ENCODE measurements around the gene MYT1. TPM values are rescaled to one million over a fixed set of nuclear protein-coding genes. Genes with fewer than 3 reads are reported as not detected.

Gene MYT1
- total and polyA plus RNA-seq, 2 of the 13 experiments (the other 11 are each of a cell fraction or from before 2014, with no cell fraction given): 0.58 to 2.5 TPM

DNA sequence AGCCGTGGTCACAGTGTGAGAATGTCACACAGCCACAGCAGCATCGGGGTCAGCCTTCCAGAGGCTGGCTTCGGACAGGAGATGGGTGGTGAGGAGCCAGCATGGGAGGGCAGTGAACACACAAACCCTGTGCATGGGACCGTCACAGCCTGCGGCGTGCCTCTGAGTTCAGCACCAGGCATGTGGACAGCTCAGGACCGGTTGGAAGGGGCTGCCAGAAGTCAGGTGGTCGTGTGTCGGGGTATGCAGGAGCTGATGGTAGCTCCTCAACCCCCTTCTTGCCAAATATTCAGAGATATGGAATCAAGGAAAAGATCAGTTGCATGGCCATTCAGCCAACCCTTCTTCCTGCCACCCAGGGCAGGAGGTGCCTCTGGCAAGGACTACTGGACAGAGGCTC lies 28.2 kb downstream of the MYT1 start (continued):
- TF ChIP-seq POLR2A (IDR thresholded peaks at IDR 0.05; ENCODE audit: insufficient read depth in 1 of 2, low read depth in 2 of 2, low read length in 2 of 2): 0 out of 4 replicates have a peak, but pooled peaks of 1 of the 2 experiments have one; percentile 18
- TF ChIP-seq, protein P1, sequence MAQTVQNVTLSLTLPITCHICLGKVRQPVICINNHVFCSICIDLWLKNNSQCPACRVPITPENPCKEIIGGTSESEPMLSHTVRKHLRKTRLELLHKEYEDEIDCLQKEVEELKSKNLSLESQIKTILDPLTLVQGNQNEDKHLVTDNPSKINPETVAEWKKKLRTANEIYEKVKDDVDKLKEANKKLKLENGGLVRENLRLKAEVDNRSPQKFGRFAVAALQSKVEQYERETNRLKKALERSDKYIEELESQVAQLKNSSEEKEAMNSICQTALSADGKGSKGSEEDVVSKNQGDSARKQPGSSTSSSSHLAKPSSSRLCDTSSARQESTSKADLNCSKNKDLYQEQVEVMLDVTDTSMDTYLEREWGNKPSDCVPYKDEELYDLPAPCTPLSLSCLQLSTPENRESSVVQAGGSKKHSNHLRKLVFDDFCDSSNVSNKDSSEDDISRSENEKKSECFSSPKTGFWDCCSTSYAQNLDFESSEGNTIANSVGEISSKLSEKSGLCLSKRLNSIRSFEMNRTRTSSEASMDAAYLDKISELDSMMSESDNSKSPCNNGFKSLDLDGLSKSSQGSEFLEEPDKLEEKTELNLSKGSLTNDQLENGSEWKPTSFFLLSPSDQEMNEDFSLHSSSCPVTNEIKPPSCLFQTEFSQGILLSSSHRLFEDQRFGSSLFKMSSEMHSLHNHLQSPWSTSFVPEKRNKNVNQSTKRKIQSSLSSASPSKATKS (CRISPR knock-in tag; IDR thresholded peaks at IDR 0.05): no peak
- TF ChIP-seq, protein P2, sequence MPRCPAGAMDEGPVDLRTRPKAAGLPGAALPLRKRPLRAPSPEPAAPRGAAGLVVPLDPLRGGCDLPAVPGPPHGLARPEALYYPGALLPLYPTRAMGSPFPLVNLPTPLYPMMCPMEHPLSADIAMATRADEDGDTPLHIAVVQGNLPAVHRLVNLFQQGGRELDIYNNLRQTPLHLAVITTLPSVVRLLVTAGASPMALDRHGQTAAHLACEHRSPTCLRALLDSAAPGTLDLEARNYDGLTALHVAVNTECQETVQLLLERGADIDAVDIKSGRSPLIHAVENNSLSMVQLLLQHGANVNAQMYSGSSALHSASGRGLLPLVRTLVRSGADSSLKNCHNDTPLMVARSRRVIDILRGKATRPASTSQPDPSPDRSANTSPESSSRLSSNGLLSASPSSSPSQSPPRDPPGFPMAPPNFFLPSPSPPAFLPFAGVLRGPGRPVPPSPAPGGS (CRISPR knock-in tag; IDR thresholded peaks at IDR 0.05): no peak
- no peak for TF ChIP-seq CHD4 (IDR thresholded peaks at IDR 0.05; ENCODE audit: borderline replicate concordance, low read length)
- no peak for TF ChIP-seq GTF2F1 (IDR thresholded peaks at IDR 0.05; ENCODE audit: low read length)
- TF ChIP-seq SOX5 (CRISPR knock-in tag; IDR thresholded peaks at IDR 0.05; ENCODE audit: borderline replicate concordance): peak; percentile 32; the same call in 1 of the 2 replicates
- TF ChIP-seq, protein P3, sequence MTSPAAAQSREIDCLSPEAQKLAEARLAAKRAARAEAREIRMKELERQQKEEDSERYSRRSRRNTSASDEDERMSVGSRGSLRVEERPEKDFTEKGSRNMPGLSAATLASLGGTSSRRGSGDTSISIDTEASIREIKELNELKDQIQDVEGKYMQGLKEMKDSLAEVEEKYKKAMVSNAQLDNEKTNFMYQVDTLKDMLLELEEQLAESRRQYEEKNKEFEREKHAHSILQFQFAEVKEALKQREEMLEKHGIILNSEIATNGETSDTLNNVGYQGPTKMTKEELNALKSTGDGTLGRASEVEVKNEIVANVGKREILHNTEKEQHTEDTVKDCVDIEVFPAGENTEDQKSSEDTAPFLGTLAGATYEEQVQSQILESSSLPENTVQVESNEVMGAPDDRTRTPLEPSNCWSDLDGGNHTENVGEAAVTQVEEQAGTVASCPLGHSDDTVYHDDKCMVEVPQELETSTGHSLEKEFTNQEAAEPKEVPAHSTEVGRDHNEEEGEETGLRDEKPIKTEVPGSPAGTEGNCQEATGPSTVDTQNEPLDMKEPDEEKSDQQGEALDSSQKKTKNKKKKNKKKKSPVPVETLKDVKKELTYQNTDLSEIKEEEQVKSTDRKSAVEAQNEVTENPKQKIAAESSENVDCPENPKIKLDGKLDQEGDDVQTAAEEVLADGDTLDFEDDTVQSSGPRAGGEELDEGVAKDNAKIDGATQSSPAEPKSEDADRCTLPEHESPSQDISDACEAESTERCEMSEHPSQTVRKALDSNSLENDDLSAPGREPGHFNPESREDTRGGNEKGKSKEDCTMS (CRISPR knock-in tag; conservative IDR thresholded peaks at IDR 0.05): no peak
- TF ChIP-seq, protein P4, sequence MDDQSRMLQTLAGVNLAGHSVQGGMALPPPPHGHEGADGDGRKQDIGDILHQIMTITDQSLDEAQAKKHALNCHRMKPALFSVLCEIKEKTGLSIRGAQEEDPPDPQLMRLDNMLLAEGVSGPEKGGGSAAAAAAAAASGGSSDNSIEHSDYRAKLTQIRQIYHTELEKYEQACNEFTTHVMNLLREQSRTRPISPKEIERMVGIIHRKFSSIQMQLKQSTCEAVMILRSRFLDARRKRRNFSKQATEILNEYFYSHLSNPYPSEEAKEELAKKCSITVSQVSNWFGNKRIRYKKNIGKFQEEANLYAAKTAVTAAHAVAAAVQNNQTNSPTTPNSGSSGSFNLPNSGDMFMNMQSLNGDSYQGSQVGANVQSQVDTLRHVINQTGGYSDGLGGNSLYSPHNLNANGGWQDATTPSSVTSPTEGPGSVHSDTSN (CRISPR knock-in tag; IDR thresholded peaks at IDR 0.05; ENCODE audit: borderline replicate concordance): no peak
- TF ChIP-seq KLF11 (CRISPR knock-in tag; IDR thresholded peaks at IDR 0.05): peak; percentile 70; the same call in 1 of the 2 replicates
- TF ChIP-seq ATAD3A (CRISPR knock-in tag; IDR thresholded peaks at IDR 0.05): 0 out of 2 replicates have a peak, but pooled peaks have one; percentile 81
- TF ChIP-seq SP140L (CRISPR knock-in tag; IDR thresholded peaks at IDR 0.05; ENCODE audit: borderline replicate concordance): no peak
- TF ChIP-seq SIX4 (CRISPR knock-in tag; IDR thresholded peaks at IDR 0.05): no peak
- TF ChIP-seq, protein P5, sequence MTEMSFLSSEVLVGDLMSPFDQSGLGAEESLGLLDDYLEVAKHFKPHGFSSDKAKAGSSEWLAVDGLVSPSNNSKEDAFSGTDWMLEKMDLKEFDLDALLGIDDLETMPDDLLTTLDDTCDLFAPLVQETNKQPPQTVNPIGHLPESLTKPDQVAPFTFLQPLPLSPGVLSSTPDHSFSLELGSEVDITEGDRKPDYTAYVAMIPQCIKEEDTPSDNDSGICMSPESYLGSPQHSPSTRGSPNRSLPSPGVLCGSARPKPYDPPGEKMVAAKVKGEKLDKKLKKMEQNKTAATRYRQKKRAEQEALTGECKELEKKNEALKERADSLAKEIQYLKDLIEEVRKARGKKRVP (CRISPR knock-in tag; IDR thresholded peaks at IDR 0.05): no peak
- peak; percentile 86; the same call in 1 of the 2 replicates for TF ChIP-seq NFKB2 (CRISPR knock-in tag; IDR thresholded peaks at IDR 0.05; ENCODE audit: borderline replicate concordance)
- peak; percentile 90; the same call in 1 of the 2 replicates for TF ChIP-seq EHMT2 (IDR thresholded peaks at IDR 0.05; ENCODE audit: borderline replicate concordance, low read depth, low read length)
- no peak for TF ChIP-seq ZNF549 (CRISPR knock-in tag; IDR thresholded peaks at IDR 0.05)
- TF ChIP-seq HNRNPL (IDR thresholded peaks at IDR 0.05; ENCODE audit: low read depth, low read length): no peak
- no peak for TF ChIP-seq ARID2 (CRISPR knock-in tag; IDR thresholded peaks at IDR 0.05; ENCODE audit: borderline replicate concordance)
- TF ChIP-seq FOSL2 (CRISPR knock-in tag; IDR thresholded peaks at IDR 0.05): peak; percentile 35; the same call in 1 of the 2 replicates
- TF ChIP-seq KDM5B (CRISPR knock-in tag; IDR thresholded peaks at IDR 0.05; ENCODE audit: borderline replicate concordance): no peak
- TF ChIP-seq ZNF446 (CRISPR knock-in tag; IDR thresholded peaks at IDR 0.05): peak; percentile 62; the same call in 1 of the 2 replicates
- TF ChIP-seq TP53 (CRISPR knock-in tag; conservative IDR thresholded peaks at IDR 0.05): no peak
- TF ChIP-seq GATAD2A (CRISPR knock-in tag; IDR thresholded peaks at IDR 0.05): 0 out of 2 replicates have a peak, but pooled peaks have one; percentile 38
- TF ChIP-seq EEA1 (CRISPR knock-in tag; IDR thresholded peaks at IDR 0.05; ENCODE audit: borderline replicate concordance): peak; percentile 37; the same call in 1 of the 2 replicates

Data from HepG2 (cell line).